Activated CD4-positive, alpha-beta T cell treated with anti-CD3 and anti-CD28 coated beads, Interleukin-2, amount 10 ng/mL, durations not matched to agents 24 days and 14 days (primary cell): ENCODE measurements around the gene MOB1B. TPM values are rescaled to one million over a fixed set of nuclear protein-coding genes. Genes with fewer than 3 reads are reported as not detected.
A peak's percentile ranks its signal among the peaks of the same experiment; 100 is the strongest.
"Not testable (repeated sequence)": the region's sequence is repeated elsewhere in the genome, so short reads cannot be mapped to it uniquely, and the experiment has no call there.

ENCODE experiments used
- DNase-seq: peaks from one replicate; pipeline ENCODE4 v3.0.0; 2022
- H3K27ac Mint-ChIP-seq: one replicate; pipeline ENCODE4 v1.8.0; 2022; ENCODE audit warnings: mild to moderate bottlenecking, mixed read lengths
- H3K27me3 Mint-ChIP-seq: one replicate; pipeline ENCODE4 v1.8.0; 2022; ENCODE audit warnings: mixed read lengths
- H3K36me3 Mint-ChIP-seq: one replicate; pipeline ENCODE4 v1.8.0; 2022; ENCODE audit warnings: low read depth, mild to moderate bottlenecking, mixed read lengths
- H3K4me1 Mint-ChIP-seq: one replicate; pipeline ENCODE4 v1.8.0; 2021; ENCODE audit warnings: mixed read lengths
- H3K4me3 Mint-ChIP-seq: one replicate; pipeline ENCODE4 v1.8.0; 2022; ENCODE audit warnings: mild to moderate bottlenecking, moderate library complexity, mixed read lengths
- H3K9me3 Mint-ChIP-seq: one replicate; pipeline ENCODE4 v1.8.0; 2021; ENCODE audit warnings: mixed read lengths
- intact Hi-C: fragments of 100-400 bp; cut with micrococcal nuclease; formaldehyde crosslinking; loops from one replicate; pipeline ENCODE4 v1.15.1; 2023
- total RNA-seq: library from RNA; stranded (reverse); gene quantifications from 2 replicates; pipeline ENCODE4 v1.2.3, GENCODE V29; 2022

Gene MOB1B
- total RNA-seq, 1 donor from 2014 or later = 24.1 TPM

DNA sequence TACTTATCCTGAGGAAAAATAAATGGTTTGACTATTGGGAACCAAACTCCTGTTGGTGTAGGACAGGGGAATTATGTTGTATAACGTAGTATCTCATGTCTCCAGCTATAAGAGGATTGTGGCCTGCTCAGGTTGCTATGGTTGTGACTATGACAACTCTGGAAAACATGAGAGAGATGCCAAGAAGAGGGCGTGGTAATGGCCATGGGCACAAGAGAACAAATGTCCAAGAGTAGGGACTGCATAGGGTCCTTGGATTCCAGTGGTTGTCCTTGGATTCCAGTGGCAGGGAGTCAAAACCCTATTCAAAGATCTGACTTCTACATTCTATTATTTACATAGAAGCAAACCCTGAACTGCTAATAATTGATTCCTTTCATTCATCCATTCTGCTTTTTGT lies 6.8 kb upstream of the MOB1B start:
- Mint-ChIP-seq H3K27ac (no peak overlapping the region), H3K27me3 (no peaks in the 10 kb centered on the region), H3K4me1 (no peaks in the 10 kb centered on the region), H3K4me3 (no peak overlapping the region), H3K9me3 (no peaks in the 10 kb centered on the region), H3K36me3 (no peaks in the 10 kb centered on the region)
- no peak for DNase-seq
- intact Hi-C loops = no loop called here

DNA sequence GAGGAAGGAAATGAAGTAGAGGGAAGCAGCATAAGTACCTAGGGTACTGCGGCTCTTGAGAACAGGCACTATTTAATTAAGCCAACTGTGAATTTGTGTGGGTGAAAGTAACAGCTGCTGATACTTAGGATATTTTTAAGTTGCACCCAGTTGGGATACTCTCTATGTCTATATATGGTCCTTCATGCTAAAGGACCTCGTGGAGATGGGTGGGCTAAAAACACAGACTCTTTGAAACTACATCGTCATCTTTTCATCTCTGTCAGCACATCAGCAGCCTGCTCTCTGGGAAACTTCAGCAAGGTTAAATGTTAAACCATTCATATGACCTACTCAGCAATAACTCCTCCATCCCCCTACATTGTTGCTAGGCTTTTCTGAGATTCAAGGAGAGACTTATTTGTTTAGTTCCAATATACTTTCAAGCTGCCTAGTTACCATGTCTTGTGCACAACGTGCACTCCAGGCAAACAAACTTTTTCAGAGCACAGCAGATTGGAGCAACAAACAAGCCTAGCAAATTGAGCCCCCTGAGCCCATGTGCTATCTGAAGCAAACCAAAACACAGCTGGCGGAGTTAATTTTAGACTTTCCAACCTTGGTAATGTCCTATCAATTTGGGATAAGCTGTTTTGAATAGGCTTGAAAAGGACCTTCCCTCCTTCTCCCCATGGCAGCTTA lies 6.2 kb upstream of the MOB1B start:
- no peak for DNase-seq
- Mint-ChIP-seq H3K4me1 (no peaks in the 10 kb centered on the region), H3K36me3 (no peaks in the 10 kb centered on the region), H3K27ac (no peak overlapping the region), H3K27me3 (no peaks in the 10 kb centered on the region), H3K4me3 (no peak overlapping the region), H3K9me3 (no peaks in the 10 kb centered on the region)
- intact Hi-C loops = no loop called here

DNA sequence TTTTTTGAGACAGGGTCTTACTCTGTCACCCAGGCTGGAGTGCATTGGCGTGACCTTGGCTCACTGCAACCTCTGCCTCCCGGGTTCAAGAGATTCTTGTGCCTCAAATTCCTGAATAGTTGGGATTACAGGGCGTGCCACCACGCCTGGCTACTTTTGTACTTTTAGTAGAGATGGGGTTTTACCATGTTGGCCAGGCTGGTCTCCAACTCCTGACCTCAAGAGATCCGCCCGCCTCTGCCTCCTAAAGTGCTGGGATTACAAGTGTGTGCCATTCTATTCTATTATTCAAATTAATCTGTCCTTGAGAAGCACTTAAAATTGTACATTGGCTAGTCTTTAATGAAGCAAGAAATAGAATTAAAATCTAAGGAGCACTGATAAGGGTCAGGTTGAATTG lies 3.6 kb upstream of the MOB1B start:
- H3K27ac Mint-ChIP-seq, H3K4me3 Mint-ChIP-seq, H3K9me3 Mint-ChIP-seq, H3K27me3 Mint-ChIP-seq, DNase-seq, H3K36me3 Mint-ChIP-seq, intact Hi-C loops: not testable (repeated sequence)
- H3K4me1 Mint-ChIP-seq = peaks cover 11% of the 10 kb centered on the region

DNA sequence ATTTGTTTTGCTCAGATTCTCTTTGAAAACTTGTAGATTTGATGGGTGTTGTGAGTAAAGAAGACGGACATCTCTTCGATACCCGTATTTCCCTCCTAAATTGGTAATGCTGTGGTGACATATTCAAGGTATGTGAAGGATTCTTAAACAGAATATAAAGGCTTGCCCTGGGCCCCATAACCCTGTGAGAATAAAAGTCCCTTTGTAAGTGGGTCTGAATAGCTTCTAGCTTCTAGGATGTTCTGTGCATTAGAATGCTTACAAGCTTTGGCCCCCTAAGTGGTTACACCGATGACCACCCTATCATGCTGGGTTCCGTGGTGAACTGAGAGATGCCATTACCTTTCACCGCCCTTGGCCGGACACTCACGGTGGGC lies 574 bp upstream of the MOB1B start:
- Mint-ChIP-seq H3K4me1 (peaks cover 18% of the 10 kb centered on the region), H3K36me3 (peaks cover 9% of the 10 kb centered on the region)
- intact Hi-C loops = no loop called here

DNA sequence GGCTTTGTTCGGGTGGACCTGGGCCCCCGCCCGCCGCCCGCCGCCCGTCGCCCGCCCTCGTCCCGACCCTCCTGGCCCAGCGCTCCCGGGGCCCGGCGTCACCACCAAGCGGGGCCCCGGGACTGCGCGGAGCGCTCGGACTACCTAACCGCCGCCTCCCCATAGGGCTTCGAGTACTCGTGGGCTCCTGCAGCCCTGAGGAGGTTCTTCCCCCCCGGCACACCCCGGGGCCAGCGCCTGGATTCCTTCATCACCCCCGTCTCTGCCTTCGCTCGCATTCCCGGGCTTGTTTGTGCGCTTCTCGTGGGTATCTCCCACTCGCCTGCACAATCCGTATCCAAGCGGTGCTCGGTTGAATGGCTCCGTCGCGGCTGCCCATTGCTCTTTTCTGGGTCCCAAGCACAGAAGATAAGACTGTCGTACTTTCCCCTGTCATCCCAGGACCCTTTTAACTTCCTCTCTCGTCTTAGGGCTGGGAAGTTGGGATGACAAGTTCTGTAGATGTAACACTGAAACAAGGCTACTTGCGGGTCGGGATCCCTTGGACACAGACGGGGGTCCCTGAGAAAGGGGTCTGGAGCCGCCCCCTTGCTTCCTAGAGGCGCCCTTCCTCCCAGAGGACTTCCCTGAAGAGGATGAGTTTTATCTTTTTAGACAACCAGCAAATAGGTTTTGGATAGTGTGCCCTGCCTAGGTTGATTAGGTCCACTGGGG lies 565 bp downstream of the MOB1B start:
- DNase-seq = no peak
- H3K9me3 Mint-ChIP-seq = no peaks in the 10 kb centered on the region
- H3K4me1 Mint-ChIP-seq = peaks cover 18% of the 10 kb centered on the region
- H3K27me3 Mint-ChIP-seq = no peaks in the 10 kb centered on the region
- peak overlapping the region; percentile 98 for H3K4me3 Mint-ChIP-seq
- intact Hi-C loops = loop anchor here (1.0 to 2.0 kb wide), 5 partner anchors 24 to 214 kb away; partner anchors contain the start of genes DCK, GRSF1 and UTP3
- peaks cover 13% of the 10 kb centered on the region for H3K36me3 Mint-ChIP-seq
- peak overlapping the region; percentile 92 for H3K27ac Mint-ChIP-seq

More for the DNA sequence above, 574 bp upstream of the MOB1B start:
- no peak for DNase-seq
- H3K27me3 Mint-ChIP-seq = no peaks in the 10 kb centered on the region
- no peaks in the 10 kb centered on the region for H3K9me3 Mint-ChIP-seq
- H3K4me3 Mint-ChIP-seq = peak overlapping the region; percentile 98
- H3K27ac Mint-ChIP-seq = peak overlapping the region; percentile 92

DNA sequence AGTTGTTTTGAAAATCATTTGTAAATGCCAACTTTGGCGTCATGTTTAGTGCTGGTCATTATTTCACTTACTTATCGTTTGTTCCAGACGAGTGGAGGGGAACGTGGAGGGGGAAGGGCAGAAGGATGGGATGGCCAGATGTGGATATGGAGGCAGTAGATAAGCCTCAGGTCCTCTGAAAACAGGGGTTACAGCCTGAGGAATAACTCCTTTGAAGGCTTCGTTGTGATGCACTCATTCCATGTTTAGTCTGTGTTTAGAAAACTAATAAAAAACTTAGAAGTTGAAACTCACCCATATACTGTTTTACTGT lies 1.1 kb downstream of the MOB1B start:
- peaks cover 13% of the 10 kb centered on the region for H3K36me3 Mint-ChIP-seq
- H3K27me3 Mint-ChIP-seq = no peaks in the 10 kb centered on the region
- peaks cover 18% of the 10 kb centered on the region for H3K4me1 Mint-ChIP-seq
- DNase-seq = no peak
- H3K9me3 Mint-ChIP-seq = no peaks in the 10 kb centered on the region
- H3K27ac Mint-ChIP-seq = peak overlapping the region; percentile 92
- peak overlapping the region; percentile 98 for H3K4me3 Mint-ChIP-seq
- intact Hi-C loops = loop anchor here (2.0 kb wide), 1 partner anchor 24 kb away; no protein-coding TSS in a partner anchor

DNA sequence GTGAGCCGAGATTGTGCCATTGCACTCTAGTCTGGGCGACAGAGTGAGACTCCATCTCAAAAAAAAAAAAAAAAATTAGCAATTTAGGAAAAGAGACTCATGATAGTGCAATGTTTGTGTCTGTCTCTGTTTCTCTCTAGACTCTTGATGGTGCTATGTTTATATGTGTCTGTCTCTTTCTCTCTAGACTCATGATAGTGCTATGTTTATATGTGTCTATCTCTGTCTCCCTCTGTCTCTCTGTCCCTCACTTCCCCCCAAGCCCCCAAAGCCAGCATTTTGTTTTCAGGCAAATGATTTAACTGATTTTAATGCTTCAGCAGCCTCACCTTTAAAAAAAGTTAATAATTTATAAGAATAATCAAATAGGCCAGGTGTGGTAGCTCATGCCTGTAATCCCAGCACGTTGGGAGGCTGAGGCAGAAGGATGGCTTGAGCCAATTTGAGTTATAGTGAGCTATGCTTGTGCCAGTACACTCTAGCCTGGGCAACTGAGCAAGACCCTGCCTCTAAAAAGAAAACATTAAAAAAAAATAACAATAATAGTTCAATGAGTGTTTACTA lies 6.9 kb downstream of the MOB1B start:
- H3K27me3 Mint-ChIP-seq = no peaks in the 10 kb centered on the region
- peaks cover 27% of the 10 kb centered on the region for H3K36me3 Mint-ChIP-seq
- no peak for DNase-seq
- no peaks in the 10 kb centered on the region for H3K9me3 Mint-ChIP-seq
- intact Hi-C loops = no loop called here
- H3K4me3 Mint-ChIP-seq = no peak overlapping the region
- H3K27ac Mint-ChIP-seq = no peak overlapping the region
- peaks cover 6% of the 10 kb centered on the region for H3K4me1 Mint-ChIP-seq

DNA sequence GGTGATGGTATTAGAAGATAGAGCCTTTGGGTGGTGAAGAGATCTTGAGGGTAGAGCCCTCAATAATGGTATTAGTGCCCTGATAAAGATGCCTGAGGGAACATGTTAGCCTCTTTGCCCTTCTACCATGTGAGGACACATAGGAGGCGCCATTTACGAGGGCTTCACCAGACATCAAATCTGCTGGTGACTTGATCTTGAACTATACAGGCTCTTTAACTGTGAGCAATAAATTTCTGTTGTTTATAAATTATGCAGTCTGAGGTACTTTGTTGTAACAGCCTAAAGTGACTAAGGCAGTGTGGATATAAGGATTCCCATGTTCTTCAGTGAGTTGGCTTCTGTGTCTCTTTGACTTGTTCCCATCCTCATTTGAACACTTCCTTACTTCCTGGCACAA lies 11.8 kb downstream of the MOB1B start:
- intact Hi-C loops = no loop called here
- Mint-ChIP-seq H3K9me3 (no peaks in the 10 kb centered on the region), H3K4me1 (peaks cover 5% of the 10 kb centered on the region), H3K36me3 (peaks cover 24% of the 10 kb centered on the region), H3K27ac (no peak overlapping the region), H3K27me3 (no peaks in the 10 kb centered on the region), H3K4me3 (no peak overlapping the region)
- no peak for DNase-seq

DNA sequence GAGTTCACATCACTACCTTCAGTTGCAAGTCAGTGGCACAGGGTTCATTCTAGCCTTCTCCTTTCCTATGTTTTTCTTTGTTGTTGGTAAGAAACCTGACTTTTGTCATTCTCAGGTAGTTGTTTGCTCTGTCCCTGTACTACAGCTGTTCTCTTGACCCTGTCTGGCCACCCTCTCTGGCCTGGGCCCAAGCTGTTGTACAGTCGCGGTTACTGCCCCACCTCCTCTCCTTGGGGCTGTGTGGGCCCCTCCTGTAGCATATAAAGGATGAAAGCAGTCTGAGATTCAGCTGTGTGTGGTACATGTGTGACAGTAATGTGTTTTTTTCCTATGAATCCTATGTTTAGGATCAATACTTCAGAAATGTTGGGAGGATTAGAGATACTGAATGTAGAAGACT lies 12.5 kb downstream of the MOB1B start:
- no peak overlapping the region for H3K4me3 Mint-ChIP-seq
- DNase-seq = no peak
- H3K4me1 Mint-ChIP-seq = peaks cover 5% of the 10 kb centered on the region
- H3K27ac Mint-ChIP-seq = no peak overlapping the region
- no peaks in the 10 kb centered on the region for H3K9me3 Mint-ChIP-seq
- intact Hi-C loops = no loop called here
- H3K27me3 Mint-ChIP-seq = no peaks in the 10 kb centered on the region
- peaks cover 24% of the 10 kb centered on the region for H3K36me3 Mint-ChIP-seq

DNA sequence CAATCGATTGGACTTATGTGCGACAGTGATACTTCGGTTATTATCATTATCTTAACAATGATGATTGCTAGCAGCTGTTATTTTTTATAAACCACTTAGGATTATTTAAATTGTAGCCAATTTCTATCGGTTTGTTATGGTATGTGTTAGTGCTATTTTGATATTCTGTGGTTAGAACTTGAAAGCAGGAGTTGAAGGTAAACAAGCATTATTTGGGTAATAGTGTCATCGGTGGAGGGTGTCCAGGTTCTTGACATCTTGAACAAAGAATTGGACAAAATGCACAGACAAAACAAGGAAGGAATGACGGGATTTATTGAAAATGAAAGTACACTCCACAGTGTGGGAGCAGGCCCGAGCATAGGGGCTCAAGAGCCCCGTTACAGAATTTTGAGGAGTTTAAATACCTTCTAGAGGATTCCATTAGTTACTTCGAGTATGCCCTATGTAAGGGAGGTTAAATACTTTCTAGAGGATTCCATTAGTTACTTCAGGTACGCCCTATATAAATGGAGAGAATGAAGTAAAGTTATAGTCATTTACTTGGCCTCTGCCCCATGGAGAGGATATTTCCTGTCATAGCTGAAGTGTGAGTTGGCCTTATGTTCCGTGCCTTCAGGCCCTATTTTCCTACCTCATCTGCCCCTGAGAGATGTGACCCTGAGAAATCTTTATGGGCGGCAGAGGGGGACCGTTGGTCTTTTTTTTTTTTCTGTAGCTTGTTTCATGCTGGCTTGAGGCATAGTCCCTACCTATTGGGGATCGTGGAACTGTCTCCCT lies 13.1 kb downstream of the MOB1B start:
- Mint-ChIP-seq H3K27me3 (no peaks in the 10 kb centered on the region), H3K36me3 (peaks cover 27% of the 10 kb centered on the region), H3K27ac (no peak overlapping the region), H3K4me1 (peaks cover 5% of the 10 kb centered on the region), H3K9me3 (no peaks in the 10 kb centered on the region), H3K4me3 (no peak overlapping the region)
- intact Hi-C loops = no loop called here
- DNase-seq = no peak

DNA sequence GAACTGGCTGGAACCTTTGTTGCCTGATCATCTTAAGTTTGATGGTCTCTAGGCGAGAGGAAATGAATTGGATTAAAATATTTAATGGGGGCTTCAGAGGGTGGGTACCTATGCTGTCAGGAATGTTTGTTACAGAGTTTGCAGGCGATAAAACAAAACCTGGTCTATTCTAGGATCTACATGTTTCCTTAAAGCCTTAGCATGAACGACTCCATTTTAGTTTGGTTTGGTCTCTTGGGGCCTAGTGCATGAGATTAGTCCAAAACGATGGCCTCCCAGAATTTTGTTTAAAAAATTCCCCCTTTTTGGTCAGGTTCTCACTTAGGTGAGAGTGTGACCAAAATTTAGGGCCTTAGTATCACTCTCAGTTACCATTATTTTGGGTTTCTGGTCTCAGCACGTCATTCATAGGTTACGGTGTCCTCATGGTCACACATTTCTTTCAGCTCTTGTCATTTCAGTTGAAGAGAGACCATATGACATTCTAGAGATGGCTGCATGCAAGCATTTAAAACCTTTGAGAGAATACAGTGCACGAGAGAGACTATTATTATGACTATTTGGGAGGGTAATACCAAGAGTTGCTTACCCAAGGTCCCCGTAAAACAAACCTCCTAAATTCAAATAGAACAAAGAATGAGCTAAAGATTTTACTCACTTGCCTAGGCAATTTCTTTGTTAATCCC lies 13.8 kb downstream of the MOB1B start:
- no peak overlapping the region for H3K4me3 Mint-ChIP-seq
- no peaks in the 10 kb centered on the region for H3K9me3 Mint-ChIP-seq
- peaks cover 28% of the 10 kb centered on the region for H3K36me3 Mint-ChIP-seq
- no peak for DNase-seq
- no peaks in the 10 kb centered on the region for H3K27me3 Mint-ChIP-seq
- intact Hi-C loops = no loop called here
- peaks cover 5% of the 10 kb centered on the region for H3K4me1 Mint-ChIP-seq
- H3K27ac Mint-ChIP-seq = no peak overlapping the region

DNA sequence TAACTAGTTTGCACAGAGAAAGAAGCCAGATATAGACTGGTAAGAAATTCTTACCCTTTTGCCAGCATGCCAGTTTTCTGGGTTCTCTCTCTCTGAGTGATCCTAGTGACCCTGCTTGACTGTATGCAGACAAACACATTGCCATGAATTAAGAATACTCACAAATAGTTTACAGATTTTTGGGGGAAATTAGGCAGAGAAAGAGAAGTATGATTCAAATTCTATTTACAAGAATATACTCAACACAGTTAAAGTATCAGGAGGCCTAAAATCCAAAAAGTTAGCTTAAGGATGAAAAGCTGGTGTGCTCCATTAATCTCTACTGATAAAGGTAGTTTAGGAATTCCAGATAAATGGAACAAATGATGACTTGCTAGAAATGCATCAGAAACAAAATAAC lies 18.4 kb downstream of the MOB1B start:
- Mint-ChIP-seq H3K36me3 (peaks cover 11% of the 10 kb centered on the region), H3K4me3 (no peak overlapping the region), H3K27ac (no peak overlapping the region), H3K4me1 (peaks cover 12% of the 10 kb centered on the region), H3K9me3 (no peaks in the 10 kb centered on the region), H3K27me3 (no peaks in the 10 kb centered on the region)
- DNase-seq = no peak
- intact Hi-C loops = loop anchor here (10.0 kb wide), 2 partner anchors 186 to 216 kb away; no protein-coding TSS in a partner anchor

DNA sequence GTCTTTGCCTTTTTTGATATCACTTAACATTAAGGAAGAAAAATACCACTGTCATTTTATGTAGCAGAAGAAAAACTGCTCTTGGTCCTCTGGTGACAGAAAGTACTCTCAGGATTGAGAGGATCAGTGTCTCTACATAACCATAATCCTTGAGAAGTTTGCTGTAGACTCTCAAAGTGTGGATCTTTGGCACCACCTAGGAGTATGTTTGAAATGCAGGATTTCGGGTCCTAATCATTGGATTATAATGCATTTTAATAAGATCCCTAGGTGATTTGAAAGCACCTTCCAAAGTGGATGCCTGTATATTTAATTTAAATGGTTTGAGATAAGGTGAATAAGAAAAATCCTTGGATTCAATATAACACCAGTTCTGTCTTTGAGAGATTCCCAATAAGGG lies 23.2 kb downstream of the MOB1B start:
- H3K9me3 Mint-ChIP-seq = no peaks in the 10 kb centered on the region
- H3K27me3 Mint-ChIP-seq = no peaks in the 10 kb centered on the region
- peaks cover 7% of the 10 kb centered on the region for H3K36me3 Mint-ChIP-seq
- DNase-seq = no peak
- peaks cover 34% of the 10 kb centered on the region for H3K4me1 Mint-ChIP-seq
- no peak overlapping the region for H3K4me3 Mint-ChIP-seq
- intact Hi-C loops = loop anchor here (5.0 to 10.0 kb wide), 4 partner anchors 63 to 221 kb away; no protein-coding TSS in a partner anchor
- H3K27ac Mint-ChIP-seq = no peak overlapping the region
